SU-DHL-6 (cell line): ENCODE measurements around the gene EYA2.

Source experiments
- H2AFZ ChIP-seq: fragments of 200-600 bp; sonication (generic); 2 replicates; pipeline ENCODE4 v1.6.1; 2014; ENCODE audit warnings: low read depth, mild to moderate bottlenecking, moderate library complexity, mixed read lengths, antibody characterized with exemption, low read length; ENCODE audit not compliant: severe bottlenecking
- H3F3A ChIP-seq: fragments of 200-600 bp; shearing (Covaris generic); 2 replicates; pipeline ENCODE4 v1.6.0; 2016; ENCODE audit warnings: antibody characterized with exemption, mild to moderate bottlenecking; ENCODE audit not compliant: insufficient read depth
- H3K27ac ChIP-seq: fragments of 200-600 bp; sonication (generic); 2 replicates; pipeline ENCODE4 v1.5.1; 2016; ENCODE audit warnings: low read depth, mild to moderate bottlenecking, low read length, moderate library complexity, mixed read lengths
- H3K27me3 ChIP-seq: fragments of 200-600 bp; sonication (generic), shearing (Covaris generic); 2 replicates; pipeline ENCODE4 v1.6.0; 2014; ENCODE audit warnings: mild to moderate bottlenecking, low read length
- H3K36me3 ChIP-seq: fragments of 200-600 bp; sonication (generic); 2 replicates; pipeline ENCODE4 v1.6.1; 2014; ENCODE audit warnings: mild to moderate bottlenecking, low read length, mixed read lengths
- H3K4me2 ChIP-seq: fragments of 300-600, 200-600 bp; shearing (Covaris generic), sonication (generic); 2 replicates; pipeline ENCODE4 v1.6.0; 2014; ENCODE audit warnings: low read length, low read depth, mild to moderate bottlenecking; ENCODE audit not compliant: poor library complexity, severe bottlenecking
- H3K4me3 ChIP-seq: fragments of 200-600 bp; sonication (generic); 2 replicates; pipeline ENCODE4 v1.5.1; 2014; ENCODE audit warnings: antibody characterized with exemption, low read length, mild to moderate bottlenecking, mixed read lengths; ENCODE audit not compliant: insufficient read depth, poor library complexity, severe bottlenecking
- H3K79me2 ChIP-seq: fragments of 200-600 bp; sonication (generic); 2 replicates; pipeline ENCODE4 v1.6.1; 2014; ENCODE audit warnings: mild to moderate bottlenecking, low read length, moderate library complexity; ENCODE audit not compliant: insufficient read depth
- H3K9ac ChIP-seq: fragments of 200-600 bp; sonication (generic); 2 replicates; pipeline ENCODE4 v1.7.0; 2014; ENCODE audit warnings: mild to moderate bottlenecking, low read length
- H3K9me2 ChIP-seq: fragments of 200-600 bp; sonication (generic); replicated peaks from 2 replicates; pipeline ENCODE4 v1.6.1; 2014; ENCODE audit warnings: low read length; ENCODE audit not compliant: insufficient read depth
- H3K9me3 ChIP-seq: fragments of 200-600 bp; sonication (generic); 2 replicates; pipeline ENCODE4 v1.6.1; 2014; ENCODE audit warnings: low read length, mixed read lengths; ENCODE audit not compliant: insufficient read depth
- H4K20me1 ChIP-seq: fragments of 200-600 bp; sonication (generic); 2 replicates; pipeline ENCODE4 v1.6.1; 2014; ENCODE audit warnings: low read depth, mild to moderate bottlenecking, antibody characterized with exemption, low read length, moderate library complexity, mixed read lengths
- CTCF ChIP-seq: fragments of 200-600 bp; sonication (generic); IDR thresholded peaks from one replicate; pipeline ENCODE4 v1.5.1; 2017; ENCODE audit warnings: antibody characterized with exemption, mild to moderate bottlenecking, low read length, moderate library complexity; ENCODE audit not compliant: insufficient read depth, poor library complexity, severe bottlenecking
- EZH2phosphoT487 ChIP-seq: fragments of 200-600 bp; sonication (generic), shearing (Covaris generic); conservative IDR thresholded peaks from 2 replicates; pipeline ENCODE4 v1.6.1; 2018; ENCODE audit warnings: mild to moderate bottlenecking, antibody characterized with exemption, low read length, moderate library complexity, mixed read lengths

EYA2 gene

GRCh38 chr20:47212606-47213207 lies 318.1 kb downstream of the EYA2 start:
- Histone ChIP-seq H3F3A (0 out of 2 replicates have a peak, but pooled peaks cover 4% of the 10 kb centered on the region), H3K36me3 (peaks cover 28% of the 10 kb centered on the region; the same call in 1 of the 2 replicates), H2AFZ (no peak overlapping the region), H4K20me1 (no peaks in the 10 kb centered on the region), H3K27me3 (no peaks in the 10 kb centered on the region), H3K4me2 (no peak overlapping the region), H3K9ac (no peak overlapping the region), H3K9me3 (no peaks in the 10 kb centered on the region), H3K27ac (no peak overlapping the region), H3K4me3 (no peak overlapping the region), H3K9me2 (no peaks in the 10 kb centered on the region), H3K79me2 (no peaks in the 10 kb centered on the region)
- TF ChIP-seq CTCF = no peak
- no peak for TF ChIP-seq EZH2phosphoT487

GRCh38 chr20:47213966-47214365 lies 319.3 kb downstream of the EYA2 start:
- no peaks in the 10 kb centered on the region for H3K9me2 ChIP-seq
- no peak overlapping the region for H3K9ac ChIP-seq
- no peak for TF ChIP-seq CTCF
- no peak for TF ChIP-seq EZH2phosphoT487

GRCh38 chr20:47215653-47216397 lies 321.2 kb downstream of the EYA2 start:
- Histone ChIP-seq H4K20me1 (no peaks in the 10 kb centered on the region), H3K79me2 (no peaks in the 10 kb centered on the region), H3K36me3 (peaks cover 33% of the 10 kb centered on the region), H3K9me3 (no peaks in the 10 kb centered on the region), H3K27me3 (no peaks in the 10 kb centered on the region), H3F3A (0 out of 2 replicates have a peak, but pooled peaks cover 4% of the 10 kb centered on the region), H3K9ac (no peak overlapping the region), H3K4me2 (no peak overlapping the region), H2AFZ (no peak overlapping the region), H3K4me3 (no peak overlapping the region), H3K27ac (no peak overlapping the region), H3K9me2 (no peaks in the 10 kb centered on the region)
- TF ChIP-seq EZH2phosphoT487 = no peak
- TF ChIP-seq CTCF = no peak

More at GRCh38 chr20:47213966-47214365, 319.3 kb downstream of the EYA2 start:
- no peak overlapping the region for H3K4me2 ChIP-seq
- peaks cover 28% of the 10 kb centered on the region; the same call in 1 of the 2 replicates for H3K36me3 ChIP-seq
- H3F3A ChIP-seq = 0 out of 2 replicates have a peak, but pooled peaks cover 4% of the 10 kb centered on the region
- no peak overlapping the region for H3K4me3 ChIP-seq
- no peaks in the 10 kb centered on the region for H3K27me3 ChIP-seq
- no peak overlapping the region for H3K27ac ChIP-seq
- H4K20me1 ChIP-seq = no peaks in the 10 kb centered on the region
- no peaks in the 10 kb centered on the region for H3K9me3 ChIP-seq
- H2AFZ ChIP-seq = no peak overlapping the region
- no peaks in the 10 kb centered on the region for H3K79me2 ChIP-seq
